HepG2 (cell line): ENCODE results near the gene SNRNP27. TPM values are rescaled to one million over a fixed set of nuclear protein-coding genes. Genes with fewer than 3 reads are reported as not detected.
A peak's percentile ranks its signal among the peaks of the same experiment; 100 is the strongest.

Experiments
- ARNT ChIP-seq: fragments of 450-650 bp; IDR thresholded peaks from 2 replicates; pipeline ENCODE4 v1.6.1; 2017
- ARNT2 ChIP-seq: sonication (generic); formaldehyde crosslinking; IDR thresholded peaks from 2 replicates; pipeline ENCODE4 v1.8.0; 2022; ENCODE audit warnings: mild to moderate bottlenecking, low read depth, missing genetic modification reagents, moderate library complexity
- DBP ChIP-seq: sonication (generic); formaldehyde crosslinking; IDR thresholded peaks from 2 replicates; pipeline ENCODE4 v1.4.0; 2020; ENCODE audit warnings: missing genetic modification reagents; ENCODE audit errors: not compliant biosample characterization
- GLI4 ChIP-seq: sonication (generic); formaldehyde crosslinking; IDR thresholded peaks from 2 replicates; pipeline ENCODE4 v1.5.1; 2020; ENCODE audit warnings: missing genetic modification reagents, mild to moderate bottlenecking, moderate library complexity, borderline replicate concordance
- HNF4G ChIP-seq, 2 experiments: sonication (generic) in 1 of 2; formaldehyde crosslinking in 1 of 2; IDR thresholded peaks; 2 replicates each; pipeline versions ENCODE4 v1.4.0 to v1.6.1; 2011 to 2020; ENCODE audit warnings: borderline replicate concordance in 2 of 2, low read depth in 2 of 2, mild to moderate bottlenecking in 2 of 2, low read length in 1 of 2, missing genetic modification reagents in 1 of 2, moderate library complexity in 1 of 2
- MLXIP ChIP-seq: sonication (generic); formaldehyde crosslinking; IDR thresholded peaks from 2 replicates; pipeline ENCODE4 v1.9.0; 2021; ENCODE audit warnings: missing genetic modification reagents, borderline replicate concordance
- SYNCRIP ChIP-seq: fragments of 200-400 bp; formaldehyde crosslinking; IDR thresholded peaks from 2 replicates; pipeline ENCODE4 v1.6.1; 2018; ENCODE audit warnings: mild to moderate bottlenecking, low read depth, low read length; ENCODE audit not compliant: insufficient read depth
- TBL1XR1 ChIP-seq: fragments of 150-350 bp; IDR thresholded peaks from 2 replicates; pipeline ENCODE4 v1.6.1; 2014; ENCODE audit warnings: borderline replicate concordance, low read length; ENCODE audit not compliant: partially characterized antibody
- ZNF839 ChIP-seq: sonication (generic); formaldehyde crosslinking; IDR thresholded peaks from 2 replicates; pipeline ENCODE4 v1.4.0; 2020; ENCODE audit warnings: missing genetic modification reagents, mild to moderate bottlenecking, borderline replicate concordance
- polyA plus RNA-seq, 8 experiments: library from polyadenylated mRNA; depleted of rRNA in 3 of 8; stranded (reverse) in 7 of 8; unstranded in 1 of 8; fragments of >200 nt; fragmentation: Illumina TruSeq in 4 of 8; extraction: Trizol in 4 of 8; gene quantifications; 2 replicates each; pipeline versions ENCODE4 v1.2.1 to v1.2.3, GENCODE V29; 2011 to 2016; ENCODE audit warnings: low read depth in 4 of 8, missing spikeins in 1 of 8, mixed read lengths in 1 of 8; ENCODE audit not compliant: insufficient read depth in 1 of 8
- total RNA-seq, 5 experiments: library from RNA; depleted of rRNA; stranded (reverse); fragments of >200 nt; fragmentation: Illumina TruSeq; extraction: Trizol; gene quantifications; 2 replicates each; pipeline ENCODE4 v1.2.3, GENCODE V29; 2016; ENCODE audit warnings: low read depth in 1 of 5
- TF ChIP-seq, protein P1 (sequence below): sonication (generic); formaldehyde crosslinking; IDR thresholded peaks from 2 replicates; pipeline ENCODE4 v1.9.0; 2021; ENCODE audit warnings: mild to moderate bottlenecking, missing genetic modification reagents
- TF ChIP-seq, protein P2 (sequence below): sonication (generic); formaldehyde crosslinking; IDR thresholded peaks from 2 replicates; pipeline ENCODE4 v1.4.0; 2020; ENCODE audit warnings: missing genetic modification reagents, borderline replicate concordance
- TF ChIP-seq, protein P3 (sequence below), 2 experiments: fragments of 450-650 bp in 1 of 2; sonication (generic) in 1 of 2; formaldehyde crosslinking; IDR thresholded peaks; 2 replicates each; pipeline versions ENCODE4 v1.5.0 to v1.8.0; 2020 to 2022; ENCODE audit warnings: mild to moderate bottlenecking in 1 of 2, missing genetic modification reagents in 1 of 2

The SNRNP27 gene
- total and polyA plus RNA-seq, 2 of the 13 experiments (the other 11 are each of a cell fraction or from before 2014, with no cell fraction given) = 49.8 to 54.6 TPM

- TF ChIP-seq, protein P1, sequence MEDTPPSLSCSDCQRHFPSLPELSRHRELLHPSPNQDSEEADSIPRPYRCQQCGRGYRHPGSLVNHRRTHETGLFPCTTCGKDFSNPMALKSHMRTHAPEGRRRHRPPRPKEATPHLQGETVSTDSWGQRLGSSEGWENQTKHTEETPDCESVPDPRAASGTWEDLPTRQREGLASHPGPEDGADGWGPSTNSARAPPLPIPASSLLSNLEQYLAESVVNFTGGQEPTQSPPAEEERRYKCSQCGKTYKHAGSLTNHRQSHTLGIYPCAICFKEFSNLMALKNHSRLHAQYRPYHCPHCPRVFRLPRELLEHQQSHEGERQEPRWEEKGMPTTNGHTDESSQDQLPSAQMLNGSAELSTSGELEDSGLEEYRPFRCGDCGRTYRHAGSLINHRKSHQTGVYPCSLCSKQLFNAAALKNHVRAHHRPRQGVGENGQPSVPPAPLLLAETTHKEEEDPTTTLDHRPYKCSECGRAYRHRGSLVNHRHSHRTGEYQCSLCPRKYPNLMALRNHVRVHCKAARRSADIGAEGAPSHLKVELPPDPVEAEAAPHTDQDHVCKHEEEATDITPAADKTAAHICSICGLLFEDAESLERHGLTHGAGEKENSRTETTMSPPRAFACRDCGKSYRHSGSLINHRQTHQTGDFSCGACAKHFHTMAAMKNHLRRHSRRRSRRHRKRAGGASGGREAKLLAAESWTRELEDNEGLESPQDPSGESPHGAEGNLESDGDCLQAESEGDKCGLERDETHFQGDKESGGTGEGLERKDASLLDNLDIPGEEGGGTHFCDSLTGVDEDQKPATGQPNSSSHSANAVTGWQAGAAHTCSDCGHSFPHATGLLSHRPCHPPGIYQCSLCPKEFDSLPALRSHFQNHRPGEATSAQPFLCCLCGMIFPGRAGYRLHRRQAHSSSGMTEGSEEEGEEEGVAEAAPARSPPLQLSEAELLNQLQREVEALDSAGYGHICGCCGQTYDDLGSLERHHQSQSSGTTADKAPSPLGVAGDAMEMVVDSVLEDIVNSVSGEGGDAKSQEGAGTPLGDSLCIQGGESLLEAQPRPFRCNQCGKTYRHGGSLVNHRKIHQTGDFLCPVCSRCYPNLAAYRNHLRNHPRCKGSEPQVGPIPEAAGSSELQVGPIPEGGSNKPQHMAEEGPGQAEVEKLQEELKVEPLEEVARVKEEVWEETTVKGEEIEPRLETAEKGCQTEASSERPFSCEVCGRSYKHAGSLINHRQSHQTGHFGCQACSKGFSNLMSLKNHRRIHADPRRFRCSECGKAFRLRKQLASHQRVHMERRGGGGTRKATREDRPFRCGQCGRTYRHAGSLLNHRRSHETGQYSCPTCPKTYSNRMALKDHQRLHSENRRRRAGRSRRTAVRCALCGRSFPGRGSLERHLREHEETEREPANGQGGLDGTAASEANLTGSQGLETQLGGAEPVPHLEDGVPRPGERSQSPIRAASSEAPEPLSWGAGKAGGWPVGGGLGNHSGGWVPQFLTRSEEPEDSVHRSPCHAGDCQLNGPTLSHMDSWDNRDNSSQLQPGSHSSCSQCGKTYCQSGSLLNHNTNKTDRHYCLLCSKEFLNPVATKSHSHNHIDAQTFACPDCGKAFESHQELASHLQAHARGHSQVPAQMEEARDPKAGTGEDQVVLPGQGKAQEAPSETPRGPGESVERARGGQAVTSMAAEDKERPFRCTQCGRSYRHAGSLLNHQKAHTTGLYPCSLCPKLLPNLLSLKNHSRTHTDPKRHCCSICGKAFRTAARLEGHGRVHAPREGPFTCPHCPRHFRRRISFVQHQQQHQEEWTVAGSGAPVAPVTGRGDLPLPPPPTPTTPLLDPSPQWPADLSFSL = no peak
- TF ChIP-seq MLXIP (CRISPR knock-in tag) = peak; percentile 84
- TF ChIP-seq, protein P2, sequence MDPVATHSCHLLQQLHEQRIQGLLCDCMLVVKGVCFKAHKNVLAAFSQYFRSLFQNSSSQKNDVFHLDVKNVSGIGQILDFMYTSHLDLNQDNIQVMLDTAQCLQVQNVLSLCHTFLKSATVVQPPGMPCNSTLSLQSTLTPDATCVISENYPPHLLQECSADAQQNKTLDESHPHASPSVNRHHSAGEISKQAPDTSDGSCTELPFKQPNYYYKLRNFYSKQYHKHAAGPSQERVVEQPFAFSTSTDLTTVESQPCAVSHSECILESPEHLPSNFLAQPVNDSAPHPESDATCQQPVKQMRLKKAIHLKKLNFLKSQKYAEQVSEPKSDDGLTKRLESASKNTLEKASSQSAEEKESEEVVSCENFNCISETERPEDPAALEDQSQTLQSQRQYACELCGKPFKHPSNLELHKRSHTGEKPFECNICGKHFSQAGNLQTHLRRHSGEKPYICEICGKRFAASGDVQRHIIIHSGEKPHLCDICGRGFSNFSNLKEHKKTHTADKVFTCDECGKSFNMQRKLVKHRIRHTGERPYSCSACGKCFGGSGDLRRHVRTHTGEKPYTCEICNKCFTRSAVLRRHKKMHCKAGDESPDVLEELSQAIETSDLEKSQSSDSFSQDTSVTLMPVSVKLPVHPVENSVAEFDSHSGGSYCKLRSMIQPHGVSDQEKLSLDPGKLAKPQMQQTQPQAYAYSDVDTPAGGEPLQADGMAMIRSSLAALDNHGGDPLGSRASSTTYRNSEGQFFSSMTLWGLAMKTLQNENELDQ (CRISPR knock-in tag) = peak; percentile 91; the same call in 1 of the 2 replicates
- TF ChIP-seq TBL1XR1 = peak; percentile 58
- TF ChIP-seq ARNT = no peak
- TF ChIP-seq, protein P3, sequence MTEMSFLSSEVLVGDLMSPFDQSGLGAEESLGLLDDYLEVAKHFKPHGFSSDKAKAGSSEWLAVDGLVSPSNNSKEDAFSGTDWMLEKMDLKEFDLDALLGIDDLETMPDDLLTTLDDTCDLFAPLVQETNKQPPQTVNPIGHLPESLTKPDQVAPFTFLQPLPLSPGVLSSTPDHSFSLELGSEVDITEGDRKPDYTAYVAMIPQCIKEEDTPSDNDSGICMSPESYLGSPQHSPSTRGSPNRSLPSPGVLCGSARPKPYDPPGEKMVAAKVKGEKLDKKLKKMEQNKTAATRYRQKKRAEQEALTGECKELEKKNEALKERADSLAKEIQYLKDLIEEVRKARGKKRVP (CRISPR knock-in tag; IDR thresholded peaks at IDR 0.05) = no peak; a peak in 1 of 4 replicates
- peak; percentile 85 for TF ChIP-seq DBP (CRISPR knock-in tag)
- TF ChIP-seq ARNT2 = peak; percentile 84
- TF ChIP-seq GLI4 (CRISPR knock-in tag) = peak; percentile 93
- TF ChIP-seq HNF4G (IDR thresholded peaks at IDR 0.05; ENCODE audit: borderline replicate concordance, low read depth, low read length) = no peak
- peak; percentile 75; the same call in 1 of the 2 replicates for TF ChIP-seq HNF4G (CRISPR knock-in tag; IDR thresholded peaks at IDR 0.05; ENCODE audit: borderline replicate concordance, low read depth)
- TF ChIP-seq ZNF839 (CRISPR knock-in tag) = peak; percentile 56; the same call in 1 of the 2 replicates
- TF ChIP-seq SYNCRIP = no peak
Measured at GRCh38 chr2:69893684-69894551, at the start of gene SNRNP27 (continued).
